CD14-positive monocyte (primary cell): ENCODE data around the gene FAM227B. TPM values are rescaled to one million over a fixed set of nuclear protein-coding genes. Genes with fewer than 3 reads are reported as not detected.

Source experiments
- DNase-seq, 3 donors: peaks; one replicate each; pipeline ENCODE4 v3.0.0-alpha.2; 2011 to 2022
- H2AFZ ChIP-seq: 2 replicates; pipeline ENCODE4 v1.6.0; 2012; ENCODE audit warnings: mild to moderate bottlenecking, low read depth, low read length, inconsistent platforms; ENCODE audit not compliant: insufficient read depth, poor library complexity, severe bottlenecking
- H3K27ac ChIP-seq, 2 donors: 1 replicate in 1 of 2; 2 replicates in 1 of 2; pipeline ENCODE4 v1.5.1; 2012 to 2013; ENCODE audit warnings: low read length in 2 of 2, control low read depth in 1 of 2, inconsistent platforms in 1 of 2, low read depth in 1 of 2, mild to moderate bottlenecking in 1 of 2
- H3K27me3 ChIP-seq, 2 donors: one replicate each; pipeline versions ENCODE4 v1.6.0 to v1.6.1; 2011 to 2013; ENCODE audit warnings: low read length in 2 of 2; ENCODE audit not compliant: control insufficient read depth in 2 of 2, insufficient read depth in 2 of 2
- H3K36me3 ChIP-seq, 2 donors: replicated peaks in 1 of 2; 1 replicate in 1 of 2; 2 replicates in 1 of 2; pipeline versions ENCODE4 v1.5.1 to v1.6.1; 2012 to 2013; ENCODE audit warnings: low read length in 2 of 2, control low read depth in 1 of 2, inconsistent platforms in 1 of 2, mild to moderate bottlenecking in 1 of 2; ENCODE audit not compliant: insufficient read depth in 2 of 2, control insufficient read depth in 1 of 2
- H3K4me1 ChIP-seq, 2 donors: 1 replicate in 1 of 2; 2 replicates in 1 of 2; pipeline versions ENCODE4 v1.5.1 to v1.6.1; 2012 to 2013; ENCODE audit warnings: low read length in 2 of 2, control low read depth in 1 of 2, inconsistent platforms in 1 of 2, mild to moderate bottlenecking in 1 of 2, moderate library complexity in 1 of 2; ENCODE audit not compliant: insufficient read depth in 2 of 2, control insufficient read depth in 1 of 2
- H3K4me2 ChIP-seq: replicated peaks from 2 replicates; pipeline ENCODE3; 2012; ENCODE audit warnings: low read length, moderate library complexity, mild to moderate bottlenecking; ENCODE audit not compliant: poor library complexity, severe bottlenecking; ENCODE audit errors: extremely low read depth
- H3K4me3 ChIP-seq, 3 experiments: fragments of 200-600 bp in 1 of 3; sonication (generic) in 1 of 3; replicated peaks in 1 of 3; 1 replicate in 2 of 3; 2 replicates in 1 of 3; pipeline ENCODE4 v1.5.1; 2011 to 2013; ENCODE audit warnings: low read length in 3 of 3, mild to moderate bottlenecking in 3 of 3, control low read depth in 2 of 3, low read depth in 2 of 3, inconsistent platforms in 1 of 3, moderate library complexity in 1 of 3
- H3K79me2 ChIP-seq: 2 replicates; pipeline ENCODE4 v1.6.0; 2012; ENCODE audit warnings: mild to moderate bottlenecking, control low read depth, inconsistent platforms, low read length, moderate library complexity; ENCODE audit not compliant: insufficient read depth
- H3K9ac ChIP-seq: 2 replicates; pipeline ENCODE4 v1.6.0; 2017; ENCODE audit warnings: low read length, mild to moderate bottlenecking; ENCODE audit not compliant: insufficient read depth, poor library complexity, severe bottlenecking
- H3K9me3 ChIP-seq, 2 donors: replicated peaks in 1 of 2; 1 replicate in 1 of 2; 2 replicates in 1 of 2; pipeline versions ENCODE4 v1.5.1 to v1.6.1; 2012 to 2013; ENCODE audit warnings: low read length in 2 of 2, control low read depth in 1 of 2; ENCODE audit not compliant: control insufficient read depth in 1 of 2, insufficient read depth in 1 of 2
- H4K20me1 ChIP-seq: 2 replicates; pipeline ENCODE4 v1.6.0; 2012; ENCODE audit warnings: mild to moderate bottlenecking, low read length, control low read depth, moderate library complexity; ENCODE audit not compliant: insufficient read depth
- H3K27ac Mint-ChIP-seq, 7 donors: one replicate each; pipeline ENCODE4 v1.8.0; 2020; ENCODE audit warnings: mild to moderate bottlenecking in 7 of 7, mixed read lengths in 7 of 7, moderate library complexity in 6 of 7, inconsistent platforms in 2 of 7
- H3K27me3 Mint-ChIP-seq, 3 donors: one replicate each; pipeline ENCODE4 v1.8.0; 2021 to 2022; ENCODE audit warnings: low read depth in 3 of 3, mild to moderate bottlenecking in 3 of 3, mixed read lengths in 3 of 3, moderate library complexity in 3 of 3, inconsistent platforms in 1 of 3
- H3K36me3 Mint-ChIP-seq, 2 donors: one replicate each; pipeline ENCODE4 v1.8.0; 2020; ENCODE audit warnings: mixed read lengths in 2 of 2, inconsistent platforms in 1 of 2, mild to moderate bottlenecking in 1 of 2
- H3K4me1 Mint-ChIP-seq: one replicate; pipeline ENCODE4 v1.8.0; 2020; ENCODE audit warnings: mild to moderate bottlenecking, mixed read lengths
- H3K4me3 Mint-ChIP-seq, 2 donors: one replicate each; pipeline ENCODE4 v1.8.0; 2020; ENCODE audit warnings: mild to moderate bottlenecking in 2 of 2, mixed read lengths in 2 of 2, moderate library complexity in 1 of 2
- H3K9me3 Mint-ChIP-seq, 7 donors: one replicate each; pipeline ENCODE4 v1.8.0; 2020 to 2022; ENCODE audit warnings: mixed read lengths in 7 of 7, mild to moderate bottlenecking in 6 of 7, moderate library complexity in 6 of 7, inconsistent platforms in 2 of 7
- intact Hi-C, 2 donors: fragments of 100-400 bp; cut with micrococcal nuclease; formaldehyde crosslinking; loops; one replicate each; pipeline versions ENCODE4 v1.15.0 to v1.15.1; 2023
- polyA plus RNA-seq, 3 donors: library from polyadenylated mRNA; depleted of rRNA in 1 of 3; unstranded in 2 of 3; stranded (reverse) in 1 of 3; fragments of 300-500 nt in 2 of 3; fragments of >200 nt in 1 of 3; fragmentation: Illumina TruSeq in 2 of 3; gene quantifications; 1 replicate in 2 of 3; 2 replicates in 1 of 3; pipeline ENCODE4 v1.2.3, GENCODE V29; 2012 to 2021
- TF ChIP-seq, protein P1 (sequence below): fragments of 200-600 bp; IDR thresholded peaks from one replicate; pipeline ENCODE4 v1.8.0; 2022; ENCODE audit warnings: antibody characterized with exemption, mild to moderate bottlenecking

FAM227B gene
- polyA plus RNA-seq, 3 donors = 0.28 to 0.72 (median 0.49) TPM

DNA sequence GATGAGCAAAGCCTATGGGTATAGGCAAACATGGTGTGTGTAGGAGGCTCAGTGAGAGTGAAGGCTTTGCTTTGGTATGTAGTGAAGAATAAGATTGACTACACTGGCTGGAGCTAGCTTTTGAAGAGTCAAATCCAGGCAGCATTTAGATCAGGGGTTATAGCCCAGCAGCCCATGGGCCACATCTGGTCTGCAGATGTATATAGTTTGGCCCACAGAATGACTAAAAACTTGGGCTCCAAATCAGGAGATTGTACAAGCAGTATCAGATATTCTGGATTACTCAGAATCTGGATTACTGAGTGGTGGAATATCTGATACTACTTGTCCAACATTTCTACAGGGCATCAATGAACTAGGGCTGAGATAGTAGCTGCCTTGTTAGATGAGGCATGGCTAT, 290.5 kb downstream of the FAM227B start:
- no peak overlapping the region for H3K4me3 Mint-ChIP-seq
- no peak overlapping the region for H3K27ac Mint-ChIP-seq
- no peak overlapping the region for H3K4me3 ChIP-seq
- no peak overlapping the region for H3K27ac ChIP-seq
- H2AFZ ChIP-seq = no peak overlapping the region
- H4K20me1 ChIP-seq = no peaks in the 10 kb centered on the region
- intact Hi-C loops = no loop called here
- no peaks in the 10 kb centered on the region for H3K27me3 Mint-ChIP-seq
- DNase-seq = no peak
- peaks cover 17 to 32% of the 10 kb centered on the region in 2 donors for H3K36me3 ChIP-seq
- no peaks in the 10 kb centered on the region for H3K4me1 Mint-ChIP-seq
- no peaks in the 10 kb centered on the region for H3K79me2 ChIP-seq
- H3K9ac ChIP-seq = no peak overlapping the region
- TF ChIP-seq, protein P1, sequence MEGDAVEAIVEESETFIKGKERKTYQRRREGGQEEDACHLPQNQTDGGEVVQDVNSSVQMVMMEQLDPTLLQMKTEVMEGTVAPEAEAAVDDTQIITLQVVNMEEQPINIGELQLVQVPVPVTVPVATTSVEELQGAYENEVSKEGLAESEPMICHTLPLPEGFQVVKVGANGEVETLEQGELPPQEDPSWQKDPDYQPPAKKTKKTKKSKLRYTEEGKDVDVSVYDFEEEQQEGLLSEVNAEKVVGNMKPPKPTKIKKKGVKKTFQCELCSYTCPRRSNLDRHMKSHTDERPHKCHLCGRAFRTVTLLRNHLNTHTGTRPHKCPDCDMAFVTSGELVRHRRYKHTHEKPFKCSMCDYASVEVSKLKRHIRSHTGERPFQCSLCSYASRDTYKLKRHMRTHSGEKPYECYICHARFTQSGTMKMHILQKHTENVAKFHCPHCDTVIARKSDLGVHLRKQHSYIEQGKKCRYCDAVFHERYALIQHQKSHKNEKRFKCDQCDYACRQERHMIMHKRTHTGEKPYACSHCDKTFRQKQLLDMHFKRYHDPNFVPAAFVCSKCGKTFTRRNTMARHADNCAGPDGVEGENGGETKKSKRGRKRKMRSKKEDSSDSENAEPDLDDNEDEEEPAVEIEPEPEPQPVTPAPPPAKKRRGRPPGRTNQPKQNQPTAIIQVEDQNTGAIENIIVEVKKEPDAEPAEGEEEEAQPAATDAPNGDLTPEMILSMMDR = no peak
- H3K27me3 ChIP-seq = no peaks in the 10 kb centered on the region
- H3K4me2 ChIP-seq = no peak overlapping the region
- peaks cover 34 to 35% of the 10 kb centered on the region in 2 donors for H3K36me3 Mint-ChIP-seq
- H3K9me3 Mint-ChIP-seq = no peaks in the 10 kb centered on the region
- no peaks in the 10 kb centered on the region for H3K9me3 ChIP-seq
- no peaks in the 10 kb centered on the region for H3K4me1 ChIP-seq

GRCh38 chr15:49328941-49329340, 291.7 kb downstream of the FAM227B start:
- no peak overlapping the region for H2AFZ ChIP-seq
- no peaks in the 10 kb centered on the region for H3K4me1 ChIP-seq
- no peak overlapping the region for H3K4me2 ChIP-seq
- Mint-ChIP-seq H3K27me3 (no peaks in the 10 kb centered on the region), H3K27ac (no peak overlapping the region), H3K4me3 (no peak overlapping the region), H3K4me1 (no peaks in the 10 kb centered on the region), H3K36me3 (peaks cover 33 to 35% of the 10 kb centered on the region in 2 donors), H3K9me3 (no peaks in the 10 kb centered on the region)
- no peak for DNase-seq
- H3K79me2 ChIP-seq = no peaks in the 10 kb centered on the region
- no peak overlapping the region for H3K27ac ChIP-seq
- no peak overlapping the region for H3K4me3 ChIP-seq
- TF ChIP-seq, protein P1 = no peak
- H3K36me3 ChIP-seq = peaks cover 17 to 32% of the 10 kb centered on the region in 2 donors
- intact Hi-C loops = no loop called here
- no peaks in the 10 kb centered on the region for H3K27me3 ChIP-seq
- no peak overlapping the region for H3K9ac ChIP-seq
- H3K9me3 ChIP-seq = no peaks in the 10 kb centered on the region
- no peaks in the 10 kb centered on the region for H4K20me1 ChIP-seq
